Stimulated activated CD8-positive, alpha-beta memory T cell treated with anti-CD3 and anti-CD28 coated beads, Interleukin-15, amount 100 ng/mL, for 1 hour (primary cell): ENCODE measurements around the gene UBE2S.
"Not testable (repeated sequence)": the region's sequence is repeated elsewhere in the genome, so short reads cannot be mapped to it uniquely, and the experiment has no call there.

Source experiments
- DNase-seq: peaks from one replicate; pipeline ENCODE4 v3.0.0-alpha.2; 2020; ENCODE audit warnings: low read depth

UBE2S gene

DNA sequence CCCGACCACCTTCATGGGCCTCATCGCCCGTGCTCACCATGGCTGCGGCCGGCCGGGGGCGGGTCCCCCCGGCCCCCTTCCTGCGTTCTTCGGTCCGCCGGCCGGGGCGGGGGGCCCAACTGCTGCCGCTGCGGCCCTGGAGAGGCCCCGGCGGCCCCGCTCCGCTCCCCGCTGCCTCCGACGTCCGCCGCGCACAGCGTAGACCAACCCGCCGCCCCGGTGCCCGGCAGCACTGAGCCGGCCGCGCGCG lies at the start of gene UBE2S:
Gene UBE2S (minus strand): TSS at position 239 of the 250 bp plus-strand sequence. CDS start 199 bp downstream, at position 40.
- not testable (repeated sequence) for DNase-seq

DNA sequence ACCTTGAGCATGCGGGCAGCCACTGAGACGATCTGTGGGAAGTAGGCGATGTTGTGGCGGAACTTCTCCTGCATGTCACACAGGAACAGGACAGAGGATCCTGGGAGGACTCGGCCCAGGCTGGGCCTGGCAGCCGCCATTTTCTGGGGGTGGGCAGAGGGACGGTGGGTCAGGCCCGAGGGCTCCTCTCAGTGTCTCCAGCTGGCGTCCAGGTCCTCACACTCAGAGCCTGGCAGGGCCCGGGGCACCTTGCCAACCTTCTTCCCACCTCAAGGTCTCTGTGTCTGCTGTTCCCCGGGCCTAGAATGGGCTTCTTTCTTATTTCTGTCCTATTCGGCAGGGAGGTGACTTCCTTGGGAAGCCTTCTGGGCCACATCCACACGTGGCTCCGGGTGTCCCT lies 48.8 kb upstream of the UBE2S start:
- DNase-seq, result no peak

DNA sequence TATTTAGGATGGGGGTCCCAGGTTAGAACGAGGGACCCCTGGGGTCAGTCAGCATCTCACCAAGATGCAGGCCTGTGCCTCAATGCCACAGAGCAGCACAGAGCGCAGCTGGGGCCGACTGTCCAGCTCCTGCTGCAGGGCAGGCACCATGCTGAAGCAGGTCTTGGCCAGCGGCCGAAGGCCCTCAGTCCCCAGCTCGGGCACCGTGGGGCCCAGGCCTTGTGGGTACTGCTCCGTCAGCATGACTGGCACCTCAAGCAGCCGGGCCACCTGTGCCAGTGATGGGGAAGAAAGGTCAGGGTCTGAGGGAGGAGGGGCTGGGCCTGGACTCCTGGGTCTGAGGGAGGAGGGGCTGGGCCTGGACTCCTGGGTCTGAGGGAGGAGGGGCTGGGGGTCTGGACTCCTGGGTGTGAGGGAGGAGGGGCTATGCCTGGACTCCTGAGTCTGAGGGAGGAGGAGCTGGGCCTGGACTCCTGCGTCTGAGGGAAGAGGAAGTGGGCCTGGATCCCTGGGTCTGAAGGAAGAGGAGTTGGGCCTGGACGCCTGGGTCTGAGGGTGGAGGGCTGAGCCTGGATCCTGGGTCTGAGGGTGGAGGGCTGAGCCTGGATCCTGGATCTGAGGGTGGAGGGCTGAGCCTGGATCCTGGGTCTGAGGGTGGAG lies 48.1 kb upstream of the UBE2S start:
- DNase-seq, result no peak

DNA sequence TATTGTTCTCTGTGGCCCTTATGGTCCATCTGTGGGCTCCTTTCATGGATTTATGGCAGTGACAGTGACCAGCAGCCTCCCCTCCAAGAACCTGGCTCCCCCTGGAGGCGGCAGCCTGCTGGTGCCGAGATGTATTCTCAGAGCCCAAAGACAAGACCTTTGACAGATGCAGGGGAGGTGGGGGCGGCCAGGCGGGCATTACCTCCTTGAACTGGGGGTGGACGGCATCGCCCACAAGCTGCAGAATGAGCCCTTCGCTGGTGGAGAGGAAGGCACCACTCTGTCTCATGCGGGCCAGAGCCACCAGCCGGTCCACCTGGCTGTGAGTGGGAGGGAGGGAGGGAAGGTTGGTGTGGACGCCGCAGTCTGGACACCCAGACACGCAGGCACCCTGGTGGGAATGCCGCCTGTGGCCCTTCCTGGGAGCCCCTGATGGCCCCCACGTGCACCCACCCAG lies 47.2 kb upstream of the UBE2S start:
- no peak for DNase-seq

DNA sequence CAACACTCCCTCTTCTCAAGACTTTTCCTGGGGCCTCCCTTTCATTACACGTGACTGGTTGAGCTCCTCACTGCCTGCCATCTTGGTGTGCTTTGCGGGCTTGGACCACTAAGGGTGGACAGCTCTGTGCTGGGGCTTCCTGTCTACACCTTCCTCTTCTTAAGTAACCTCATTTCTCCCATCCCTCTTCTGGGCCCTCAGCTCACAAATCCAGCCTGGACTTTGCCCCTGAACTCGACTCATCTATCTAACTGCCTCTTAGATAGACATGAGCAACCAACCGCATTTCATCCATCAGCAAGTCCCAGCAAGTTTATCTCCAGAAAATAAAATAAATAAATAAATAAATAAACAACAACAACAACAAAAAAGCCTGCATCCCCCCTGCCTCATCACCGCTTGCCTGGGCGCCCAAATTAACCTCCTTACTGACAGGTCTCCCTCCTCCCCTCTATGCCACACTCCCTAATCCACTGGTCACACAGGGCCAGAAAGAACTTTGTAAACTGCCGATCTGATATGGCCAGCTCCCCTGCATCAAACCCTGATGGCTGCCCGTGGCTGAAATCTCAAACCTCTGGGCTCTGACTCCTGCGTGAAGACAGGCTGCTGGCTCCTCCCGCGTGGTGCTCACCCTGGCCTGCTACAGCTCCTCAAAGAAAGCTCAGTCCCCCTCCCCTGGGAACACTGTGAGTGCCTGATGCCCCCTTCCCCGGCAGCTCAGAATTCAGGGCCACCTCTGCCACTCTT lies 46.1 kb upstream of the UBE2S start:
- DNase-seq, result no peak

DNA sequence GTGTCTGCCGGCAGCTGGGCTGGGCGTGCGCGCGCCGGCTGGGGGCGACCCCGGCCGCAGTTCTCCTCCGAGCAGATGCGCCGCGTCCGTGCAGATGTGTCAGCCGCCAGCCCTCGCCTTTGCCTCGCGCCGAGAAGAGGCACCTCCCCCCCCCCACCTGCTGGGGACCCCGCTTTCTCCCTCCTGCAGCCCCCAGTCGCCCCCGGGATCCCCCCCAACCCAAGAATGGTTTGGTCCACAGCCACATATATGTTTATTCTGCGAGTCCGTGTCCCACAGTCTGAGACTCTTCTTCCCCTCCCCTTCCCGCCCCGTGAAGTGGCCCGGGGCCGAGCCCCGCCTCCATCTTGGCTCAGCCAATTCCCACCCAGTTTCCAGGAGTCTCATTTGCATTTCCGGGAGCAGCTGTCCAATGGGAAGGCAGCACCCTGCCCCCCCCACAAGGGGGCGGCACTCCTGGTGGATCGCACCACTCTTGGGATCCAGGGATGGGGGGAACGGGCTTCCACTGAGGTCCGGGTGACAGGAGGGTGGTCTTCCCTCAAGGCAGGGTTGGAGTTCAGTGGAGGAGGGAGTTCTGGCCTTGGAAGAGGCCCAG lies 45.3 kb upstream of the UBE2S start:
- no peak for DNase-seq

DNA sequence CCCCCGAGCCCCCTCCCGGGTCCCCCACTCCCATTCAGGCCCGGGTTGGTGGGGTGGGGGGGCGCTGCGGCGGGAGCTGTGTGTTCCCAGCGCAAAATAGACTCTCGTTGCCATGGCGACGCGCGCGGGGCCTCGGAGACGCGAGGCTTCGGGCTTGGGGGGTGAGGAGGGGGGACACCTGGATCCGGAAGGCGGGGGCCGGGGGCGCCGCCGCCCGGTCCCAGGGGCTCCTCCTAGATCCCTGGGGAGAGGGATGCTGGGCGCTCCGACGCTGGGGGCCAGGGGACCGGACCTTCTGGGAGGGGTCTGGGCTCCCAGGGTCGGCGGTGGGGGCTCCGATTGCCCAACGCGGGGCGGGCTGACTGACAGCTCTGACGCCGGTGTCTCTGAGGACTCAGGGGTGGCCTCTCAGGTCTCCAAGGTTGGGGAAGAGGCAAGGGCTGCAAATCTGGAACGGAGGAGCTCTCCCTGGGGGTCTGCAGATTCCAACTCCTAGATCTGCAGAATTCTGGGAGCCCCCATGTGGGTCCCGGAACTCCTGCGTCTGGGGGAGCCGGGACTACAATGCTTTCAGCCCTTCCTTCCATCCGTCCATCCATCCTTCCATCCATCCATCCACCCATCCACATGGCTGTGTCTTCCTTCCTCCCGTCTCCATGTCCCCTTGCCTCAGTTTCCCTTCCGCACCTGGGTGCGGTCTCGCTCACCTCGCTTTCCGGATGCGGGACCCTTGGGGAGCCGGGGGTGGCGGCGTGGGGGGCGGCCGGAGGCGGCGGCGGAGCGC lies 44.6 kb upstream of the UBE2S start:
- no peak for DNase-seq

DNA sequence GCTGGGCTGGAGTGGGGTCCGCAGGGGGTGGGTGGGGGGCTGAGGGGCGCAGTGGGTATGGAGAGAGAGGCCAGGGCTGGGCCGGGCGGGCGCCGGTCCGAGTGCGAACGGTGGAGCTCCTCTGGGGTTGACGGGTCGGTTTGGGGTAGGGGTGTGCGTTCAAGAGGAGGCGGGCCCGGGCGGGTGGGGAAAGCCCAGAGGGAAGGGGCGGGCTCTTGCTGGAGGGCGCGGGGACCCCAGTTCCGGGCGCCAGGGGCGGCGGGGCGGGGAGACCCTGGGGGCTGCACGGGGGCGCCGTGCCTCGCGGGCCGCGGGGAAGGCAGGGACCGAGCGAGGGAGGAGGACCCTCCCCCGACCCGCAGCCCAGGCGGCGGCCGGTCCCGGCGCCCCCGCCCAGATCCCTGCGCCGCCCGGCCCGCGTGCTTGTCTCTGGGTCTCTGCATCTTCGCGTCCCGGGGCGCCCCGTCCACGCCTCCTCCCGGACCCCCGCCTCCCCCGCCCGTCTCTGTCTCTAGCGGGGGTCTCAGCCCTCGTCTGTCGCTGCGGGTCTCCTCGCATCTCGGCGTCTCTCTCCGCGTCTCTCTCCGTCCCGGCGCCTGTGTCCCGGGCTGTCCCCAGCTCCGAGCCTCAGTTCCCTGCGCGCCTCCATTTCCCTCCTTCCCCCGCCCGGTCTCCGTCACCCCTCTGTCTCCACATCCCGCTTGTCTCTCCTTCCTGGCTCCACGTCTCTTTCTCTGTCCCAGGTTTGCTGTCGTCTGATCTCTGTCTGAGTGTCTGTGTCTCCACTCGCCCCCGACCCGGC lies 43.8 kb upstream of the UBE2S start:
- no peak for DNase-seq

DNA sequence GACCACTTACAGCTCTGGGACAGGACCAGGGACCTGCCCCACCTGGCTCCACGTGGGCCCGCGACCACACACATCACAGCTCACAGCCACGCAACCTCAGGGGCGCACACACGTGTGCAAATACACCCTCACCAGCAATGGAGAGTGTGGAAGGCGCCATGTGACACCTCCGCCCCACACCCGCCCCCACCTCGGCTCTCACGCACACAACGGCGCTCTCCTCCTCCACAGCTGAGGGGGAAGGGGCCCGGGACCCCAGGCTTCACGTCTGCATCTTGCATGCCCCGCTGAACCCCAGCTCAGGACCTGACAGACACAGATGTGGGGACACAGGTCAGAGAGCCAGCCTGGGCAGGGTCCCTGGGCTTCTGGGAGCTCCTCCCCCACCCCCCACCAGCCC lies 41.9 kb upstream of the UBE2S start:
- no peak for DNase-seq

DNA sequence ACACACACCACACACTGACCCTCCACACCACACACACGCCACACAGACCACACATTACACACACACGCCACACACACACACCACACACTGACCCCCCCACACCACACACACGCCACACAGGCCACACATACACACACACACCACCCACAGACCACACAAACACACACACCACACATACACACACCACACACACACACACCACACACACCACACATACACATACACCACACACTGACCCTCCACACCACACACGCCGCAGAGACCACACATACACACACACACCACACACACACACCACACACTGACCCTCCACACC lies 40.5 kb upstream of the UBE2S start:
- not testable (repeated sequence) for DNase-seq

DNA sequence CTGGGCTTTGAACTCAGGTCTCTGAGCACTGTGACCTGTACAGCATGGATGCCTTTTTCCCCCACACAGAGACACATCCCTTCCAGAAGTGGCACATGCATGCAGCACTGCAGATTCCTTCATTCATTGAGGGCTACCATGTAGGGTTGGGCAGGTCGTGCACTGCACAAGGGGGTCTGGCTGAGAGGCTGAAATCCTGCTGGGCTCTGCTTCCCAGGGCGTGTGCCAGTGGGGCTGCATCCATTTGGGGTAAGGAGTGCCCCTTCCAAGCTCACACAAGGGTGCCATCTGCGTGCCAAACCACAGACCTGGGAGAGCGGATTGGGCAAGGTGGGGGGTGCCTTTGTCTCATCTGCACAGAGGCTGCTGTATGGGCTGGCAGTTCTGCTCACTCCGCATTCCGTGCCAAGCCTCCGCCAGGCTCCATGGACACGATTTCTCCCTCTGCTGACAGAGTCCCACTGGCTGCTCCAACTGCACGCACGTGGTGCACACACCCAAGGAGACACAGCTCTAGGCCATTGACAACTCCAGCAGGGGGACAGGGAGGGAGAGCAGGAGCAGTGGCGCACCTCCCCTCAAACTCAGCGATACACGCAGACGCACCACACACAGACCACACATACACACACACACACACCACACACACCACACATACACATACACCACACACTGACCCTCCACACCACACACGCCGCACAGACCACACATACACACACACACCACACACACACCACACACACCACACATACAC lies 40.0 kb upstream of the UBE2S start:
- DNase-seq, result no peak

DNA sequence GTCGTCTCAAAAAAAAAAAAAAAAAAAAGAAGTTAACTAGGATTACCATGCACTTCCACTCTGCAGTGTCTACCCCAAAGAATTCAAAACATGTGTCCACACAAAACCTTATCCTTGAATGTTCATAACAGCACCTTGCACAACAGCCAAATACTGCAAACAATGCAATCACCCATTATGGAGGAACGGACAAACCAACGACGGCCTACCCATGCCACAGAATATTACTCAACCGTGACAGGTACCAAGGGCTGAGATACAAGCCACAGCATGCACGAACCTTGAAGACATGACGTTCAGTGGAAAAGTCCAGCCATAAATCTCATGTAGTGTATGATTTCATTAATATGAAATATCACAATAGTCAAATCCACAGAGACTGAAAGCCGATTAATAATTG lies 38.5 kb upstream of the UBE2S start:
- DNase-seq, result no peak

DNA sequence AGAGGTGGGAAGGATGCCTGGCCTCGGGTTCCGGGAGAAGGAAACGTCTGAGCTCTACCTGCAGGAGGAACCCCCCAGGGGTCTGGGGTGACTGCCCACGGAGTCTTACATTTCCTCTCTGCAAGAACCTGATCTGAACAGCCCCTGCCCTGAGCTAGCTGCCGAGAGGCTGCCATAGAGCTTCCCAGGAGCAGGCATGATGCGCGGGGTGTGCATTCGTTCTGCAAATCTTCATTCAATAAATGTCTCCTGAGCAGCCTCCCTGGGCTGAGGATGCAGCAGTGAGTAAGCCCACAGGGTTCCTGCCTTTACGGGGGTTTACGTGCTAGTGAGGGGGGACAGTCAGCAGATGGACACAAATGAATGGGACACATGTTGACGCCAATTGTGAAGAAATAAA lies 37.1 kb upstream of the UBE2S start:
- DNase-seq, result no peak

DNA sequence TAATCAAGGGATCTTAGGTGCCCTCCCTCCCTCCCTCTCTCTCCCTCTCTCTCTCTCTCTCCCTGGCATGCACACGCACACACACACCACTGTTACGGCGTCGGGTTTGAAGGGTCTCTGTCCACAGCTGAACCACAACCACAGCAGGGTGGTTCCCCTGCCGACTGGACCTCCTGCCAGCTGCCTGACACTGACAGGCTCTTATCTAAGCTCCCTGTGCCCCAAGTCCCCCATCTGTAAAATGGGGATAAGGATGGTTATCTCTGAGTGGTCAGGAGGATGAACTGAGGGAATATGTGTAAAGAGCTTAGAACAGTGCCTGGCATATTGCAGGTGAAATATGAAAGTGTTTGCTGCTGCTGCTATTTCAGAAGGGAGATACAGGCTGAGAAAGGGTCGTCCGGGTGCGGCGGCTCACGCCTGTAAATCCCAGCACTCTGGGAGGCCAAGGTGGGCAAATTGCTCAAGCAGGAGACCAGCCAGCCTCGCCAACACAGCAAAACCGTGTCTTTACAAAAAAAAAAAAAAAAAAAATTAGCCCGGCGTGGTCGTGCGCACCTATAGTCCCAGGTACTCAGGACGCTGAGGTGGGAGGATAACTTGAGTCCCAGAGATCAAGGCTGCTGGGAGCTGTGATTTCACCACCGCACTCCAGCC lies 36.4 kb upstream of the UBE2S start:
- no peak for DNase-seq

DNA sequence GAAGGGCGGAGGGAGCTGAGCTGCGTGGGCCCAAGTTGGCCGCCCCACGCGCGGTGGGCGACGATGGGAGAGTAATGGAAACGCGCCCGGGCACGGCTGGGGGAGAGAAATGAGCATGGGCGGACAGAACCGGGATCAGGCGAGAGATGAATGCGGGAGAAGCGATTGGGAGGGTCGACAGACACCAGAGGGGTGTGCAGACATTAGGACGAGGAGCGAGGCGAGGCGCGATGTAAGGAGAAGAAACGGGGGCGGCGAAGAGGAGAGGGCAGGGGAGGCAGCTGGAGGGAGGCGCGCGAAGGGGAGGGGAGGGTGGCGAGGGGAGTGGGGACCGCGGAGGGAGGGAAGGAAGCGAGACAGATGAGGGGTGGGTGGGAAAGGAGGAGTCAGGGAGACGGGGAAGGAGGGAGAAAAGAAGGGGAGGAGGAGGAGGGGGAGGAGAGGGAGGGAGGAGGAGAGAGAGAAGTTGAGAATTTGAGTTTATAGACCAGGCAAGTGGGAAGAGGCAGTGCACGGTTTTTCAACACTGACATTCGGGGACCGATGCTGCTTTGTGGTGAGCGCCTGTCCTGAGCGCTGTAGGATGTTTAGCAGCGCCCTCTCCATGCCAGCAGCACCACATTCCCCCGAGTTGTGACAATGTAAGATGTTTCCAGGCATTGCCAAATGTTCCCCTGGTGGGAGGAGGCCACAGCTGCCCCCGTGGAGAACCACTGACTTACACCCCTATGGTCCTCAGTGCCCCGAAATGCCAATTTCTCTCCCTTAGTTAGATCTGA lies 35.6 kb upstream of the UBE2S start, which contains the start of gene SHISA7:
Gene SHISA7 (minus strand): TSS at position 256 of the 779 bp plus-strand sequence. CDS start 437 bp downstream, outside the sequence.
- DNase-seq, result no peak

DNA sequence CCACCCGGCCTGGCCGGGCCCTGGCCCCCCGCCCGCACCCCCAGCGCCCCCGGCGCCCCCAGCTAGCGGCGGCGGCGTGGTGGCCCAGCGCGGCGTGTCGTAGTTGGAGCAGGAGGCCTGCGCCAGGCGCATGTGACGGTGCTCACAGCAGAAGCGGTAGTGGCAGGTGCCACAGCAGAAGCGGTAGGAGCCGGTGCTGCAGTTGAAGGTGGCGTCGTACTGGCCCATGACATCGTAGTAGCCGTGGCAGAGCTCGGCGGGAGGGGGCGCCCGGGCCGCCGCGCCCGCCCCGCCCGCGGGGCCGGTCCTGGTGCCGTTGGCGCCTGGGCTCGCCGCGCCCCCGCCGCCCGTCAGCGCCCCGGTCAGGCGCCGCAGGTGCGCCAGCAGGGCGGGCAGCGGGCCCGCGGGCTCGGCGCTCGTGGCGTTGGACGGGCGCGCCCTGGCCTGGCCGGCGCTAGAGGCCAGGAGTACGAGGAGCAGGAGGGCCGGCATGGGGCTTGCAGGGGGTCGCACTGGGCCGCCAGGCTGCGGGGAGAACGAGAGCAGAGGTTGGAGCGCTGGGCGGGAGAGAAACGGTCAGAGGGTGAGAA lies 34.9 kb upstream of the UBE2S start:
- no peak for DNase-seq

DNA sequence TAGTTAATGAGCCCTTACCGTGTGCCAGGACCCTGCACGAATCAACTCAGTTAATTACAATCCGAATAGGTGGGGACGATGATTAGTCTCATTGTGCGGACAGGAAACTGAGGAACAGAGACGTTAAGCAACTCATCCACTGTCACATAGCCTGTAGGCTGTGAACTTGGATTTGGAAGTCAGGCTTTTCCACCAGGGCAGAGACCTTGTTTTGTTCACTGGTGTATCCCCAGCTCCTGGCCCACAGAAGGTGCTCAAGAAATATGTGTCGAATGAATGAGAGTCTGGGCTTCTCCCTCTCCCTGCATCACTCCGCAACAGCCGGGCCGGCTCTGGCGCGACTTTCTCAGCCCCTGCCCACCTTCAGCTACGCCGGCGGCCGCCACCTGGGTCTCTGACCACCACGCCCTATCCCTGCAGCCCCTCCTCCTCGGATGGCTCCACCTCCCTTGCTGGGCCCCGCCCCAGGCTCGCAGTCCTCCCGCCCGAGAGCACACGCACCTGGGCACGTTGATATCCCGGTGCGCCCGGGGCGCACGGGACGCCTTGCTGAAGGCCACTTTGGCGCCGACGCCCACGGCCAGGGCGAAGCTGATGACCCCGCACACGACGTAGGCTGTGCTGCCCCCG lies 34.2 kb upstream of the UBE2S start:
- DNase-seq, result no peak

DNA sequence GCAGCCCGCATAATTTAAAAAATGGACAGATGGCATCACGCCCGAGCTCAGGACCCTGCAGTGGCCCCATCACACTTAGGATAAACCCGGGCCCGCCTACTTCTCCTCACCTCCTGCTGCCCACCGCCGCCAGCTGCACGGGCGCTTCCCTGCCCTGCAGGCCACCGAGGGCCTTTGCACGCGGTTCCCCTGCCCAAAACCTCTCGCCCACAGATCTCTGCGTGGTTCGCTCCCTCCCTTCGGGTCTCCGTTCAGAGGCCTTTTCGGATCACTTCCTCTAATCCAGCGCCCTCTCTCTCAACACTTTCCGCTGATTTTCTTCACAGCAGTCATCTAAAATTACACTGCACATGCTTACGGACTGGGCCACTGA lies 33.7 kb upstream of the UBE2S start:
- DNase-seq, result no peak
